WERI-Rb-1 (cell line): Measurements from ENCODE around the gene PHACTR1.

Experiments
- DNase-seq: peaks from one replicate; pipeline ENCODE4 v3.0.0-alpha.2; 2020
- H3K27ac ChIP-seq: fragments of 250-450 bp; sonication (Bioruptor Pico); 2 replicates; pipeline ENCODE4 v1.5.1; 2020; ENCODE audit warnings: mild to moderate bottlenecking, moderate library complexity
- H3K27me3 ChIP-seq: fragments of 250-450 bp; sonication (Bioruptor Pico); 2 replicates; pipeline ENCODE4 v1.5.1; 2021; ENCODE audit warnings: mild to moderate bottlenecking, low read depth, moderate library complexity; ENCODE audit not compliant: insufficient read depth, severe bottlenecking
- H3K36me3 ChIP-seq: fragments of 250-450 bp; sonication (Bioruptor Pico); 2 replicates; pipeline ENCODE4 v1.5.1; 2020; ENCODE audit warnings: mild to moderate bottlenecking, moderate library complexity
- H3K4me3 ChIP-seq: 2 replicates; pipeline ENCODE4 v1.5.1; 2011; ENCODE audit warnings: low read depth, mild to moderate bottlenecking, control low read depth, low read length
- H3K9me3 ChIP-seq: fragments of 250-450 bp; sonication (Bioruptor Pico); 2 replicates; pipeline ENCODE4 v1.5.1; 2021; ENCODE audit warnings: mild to moderate bottlenecking, moderate library complexity; ENCODE audit not compliant: severe bottlenecking
- CTCF ChIP-seq: IDR thresholded peaks from 2 replicates; pipeline ENCODE4 v1.5.1; 2011; ENCODE audit warnings: low read depth, mild to moderate bottlenecking, control low read depth, inconsistent platforms, low read length

Gene PHACTR1

GRCh38 chr6:13101409-13101808 lies 384.8 kb downstream of the PHACTR1 start:
- no peak overlapping the region for H3K4me3 ChIP-seq
- no peak for TF ChIP-seq CTCF
- no peak overlapping the region for H3K27ac ChIP-seq
- no peaks in the 10 kb centered on the region for H3K27me3 ChIP-seq
- DNase-seq, result no peak
- no peaks in the 10 kb centered on the region for H3K36me3 ChIP-seq
- no peaks in the 10 kb centered on the region for H3K9me3 ChIP-seq

GRCh38 chr6:13101985-13102384 lies 385.4 kb downstream of the PHACTR1 start:
- Histone ChIP-seq H3K27ac (no peak overlapping the region), H3K36me3 (no peaks in the 10 kb centered on the region), H3K27me3 (no peaks in the 10 kb centered on the region), H3K4me3 (no peak overlapping the region), H3K9me3 (no peaks in the 10 kb centered on the region)
- no peak for DNase-seq
- no peak for TF ChIP-seq CTCF

GRCh38 chr6:13103169-13103568 lies 386.6 kb downstream of the PHACTR1 start:
- Histone ChIP-seq H3K27me3 (no peaks in the 10 kb centered on the region), H3K4me3 (no peak overlapping the region), H3K9me3 (no peaks in the 10 kb centered on the region), H3K27ac (no peak overlapping the region), H3K36me3 (no peaks in the 10 kb centered on the region)
- no peak for TF ChIP-seq CTCF
- DNase-seq, result no peak

GRCh38 chr6:13105139-13105538 lies 388.6 kb downstream of the PHACTR1 start:
- no peaks in the 10 kb centered on the region for H3K27me3 ChIP-seq
- DNase-seq, result no peak
- H3K36me3 ChIP-seq, result no peaks in the 10 kb centered on the region
- no peak for TF ChIP-seq CTCF
- H3K9me3 ChIP-seq, result no peaks in the 10 kb centered on the region
- no peak overlapping the region for H3K27ac ChIP-seq
- H3K4me3 ChIP-seq, result no peak overlapping the region

GRCh38 chr6:13112921-13113320 lies 396.4 kb downstream of the PHACTR1 start:
- Histone ChIP-seq H3K36me3 (no peaks in the 10 kb centered on the region), H3K27me3 (no peaks in the 10 kb centered on the region), H3K4me3 (no peak overlapping the region), H3K9me3 (peaks cover 3% of the 10 kb centered on the region), H3K27ac (no peak overlapping the region)
- no peak for DNase-seq
- no peak for TF ChIP-seq CTCF

GRCh38 chr6:13113376-13113775 lies 396.8 kb downstream of the PHACTR1 start:
- H3K4me3 ChIP-seq, result no peak overlapping the region
- peaks cover 3% of the 10 kb centered on the region for H3K9me3 ChIP-seq
- no peaks in the 10 kb centered on the region for H3K27me3 ChIP-seq
- H3K27ac ChIP-seq, result no peak overlapping the region
- no peaks in the 10 kb centered on the region for H3K36me3 ChIP-seq
- TF ChIP-seq CTCF, result no peak
- DNase-seq, result no peak
